ENCODE results near the gene SRP54. TPM values are rescaled to one million over a fixed set of nuclear protein-coding genes. Genes with fewer than 3 reads are reported as not detected.

SRP54 gene
- total and polyA plus RNA-seq, 2 of the 8 experiments (the other 6 are each of a cell fraction or from before 2014, with no cell fraction given), result 19.7 to 60.0 TPM

DNA sequence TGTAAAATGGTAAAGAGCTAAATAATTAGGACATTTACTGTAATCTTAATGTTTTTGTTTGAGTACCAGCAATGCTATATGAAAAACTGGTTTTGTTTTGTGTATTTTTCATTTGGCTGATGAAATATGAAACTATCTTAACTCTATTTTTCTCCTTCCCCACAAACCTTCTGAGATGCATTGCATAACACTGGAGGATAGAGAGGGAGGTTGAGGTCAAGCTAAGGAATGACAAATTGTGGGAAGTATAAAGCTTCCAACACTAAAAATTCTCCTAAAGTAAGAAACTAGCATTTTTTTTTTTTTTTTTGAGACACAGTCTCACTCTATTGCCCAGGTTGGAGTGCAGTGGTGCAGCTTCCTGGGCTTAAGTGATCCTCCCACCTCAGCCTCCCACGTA, 31.5 kb upstream of the SRP54 start:
- H3K27ac ChIP-seq (ENCODE audit: low read depth, low read length), result no peak overlapping the region
- H2BK12ac ChIP-seq (ENCODE audit: low read depth, low read length), result no peak overlapping the region
- CTCF ChIA-PET (ENCODE audit: partially characterized antibody), result interaction anchor here (0.6 to 0.7 kb wide), 2 partner anchors 363 to 1653 kb away, joined by 3 read pairs; no protein-coding TSS in a partner anchor
- H3K4ac ChIP-seq (replicated peaks; ENCODE audit: insufficient read length, low read depth, low read length), result no peak overlapping the region
- 100% methylated on average over 1 of the region's 1 CpG; no CpG with 5 or more reads in 1 of the 2 experiments for WGBS, 2 experiments (ENCODE audit: extremely low coverage in 1 of 2, insufficient coverage in 1 of 2, insufficient read length in 1 of 2, insufficient replicate concordance in 2 of 2, low coverage in 1 of 2, low lambda C conversion rate in 2 of 2, missing lambda C conversion rate in 1 of 2)
- H3K79me2 ChIP-seq (ENCODE audit: control insufficient read depth in 1 of 2, insufficient read depth in 2 of 2, low read length in 2 of 2), result no peaks in the 10 kb centered on the region
- no peaks in the 10 kb centered on the region for H3K27me3 ChIP-seq (replicated peaks in 1 of 4; ENCODE audit: control insufficient read depth in 3 of 4, extremely low read depth in 1 of 4, insufficient read depth in 3 of 4, low read length in 3 of 4)
- H2AK5ac ChIP-seq (ENCODE audit: low read depth, low read length), result no peak overlapping the region
- H2BK5ac ChIP-seq (ENCODE audit: low read depth, low read length), result no peak overlapping the region
- no peak overlapping the region for H2BK15ac ChIP-seq (ENCODE audit: low read length)
- no peaks in the 10 kb centered on the region for H3K79me1 ChIP-seq (ENCODE audit: low read depth, low read length)
- no peak overlapping the region for H2BK20ac ChIP-seq (ENCODE audit: low read length)
- no peak overlapping the region for H4K5ac ChIP-seq (ENCODE audit: insufficient read length, low read depth, low read length)
- no peak for DNase-seq (ENCODE audit: low read depth in 1 of 2, low spot score in 2 of 2)
- TF ChIP-seq MAFK (IDR thresholded peaks at IDR 0.05; ENCODE audit: low read depth, low read length), result no peak
- no peak for TF ChIP-seq TCF12 (IDR thresholded peaks at IDR 0.05; ENCODE audit: low read depth, low read length)
- no peak for TF ChIP-seq GTF2F1 (IDR thresholded peaks at IDR 0.05; ENCODE audit: borderline replicate concordance, low read depth, low read length)
- no peak for TF ChIP-seq SIX5 (IDR thresholded peaks at IDR 0.05; ENCODE audit: low read depth, low read length)
- TF ChIP-seq TBP (IDR thresholded peaks at IDR 0.05; ENCODE audit: low read depth, low read length), result no peak
- TF ChIP-seq, protein P1, sequence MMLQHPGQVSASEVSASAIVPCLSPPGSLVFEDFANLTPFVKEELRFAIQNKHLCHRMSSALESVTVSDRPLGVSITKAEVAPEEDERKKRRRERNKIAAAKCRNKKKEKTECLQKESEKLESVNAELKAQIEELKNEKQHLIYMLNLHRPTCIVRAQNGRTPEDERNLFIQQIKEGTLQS (IDR thresholded peaks at IDR 0.05; ENCODE audit: insufficient read depth, low read depth, low read length), result no peak
- TF ChIP-seq, protein P2, sequence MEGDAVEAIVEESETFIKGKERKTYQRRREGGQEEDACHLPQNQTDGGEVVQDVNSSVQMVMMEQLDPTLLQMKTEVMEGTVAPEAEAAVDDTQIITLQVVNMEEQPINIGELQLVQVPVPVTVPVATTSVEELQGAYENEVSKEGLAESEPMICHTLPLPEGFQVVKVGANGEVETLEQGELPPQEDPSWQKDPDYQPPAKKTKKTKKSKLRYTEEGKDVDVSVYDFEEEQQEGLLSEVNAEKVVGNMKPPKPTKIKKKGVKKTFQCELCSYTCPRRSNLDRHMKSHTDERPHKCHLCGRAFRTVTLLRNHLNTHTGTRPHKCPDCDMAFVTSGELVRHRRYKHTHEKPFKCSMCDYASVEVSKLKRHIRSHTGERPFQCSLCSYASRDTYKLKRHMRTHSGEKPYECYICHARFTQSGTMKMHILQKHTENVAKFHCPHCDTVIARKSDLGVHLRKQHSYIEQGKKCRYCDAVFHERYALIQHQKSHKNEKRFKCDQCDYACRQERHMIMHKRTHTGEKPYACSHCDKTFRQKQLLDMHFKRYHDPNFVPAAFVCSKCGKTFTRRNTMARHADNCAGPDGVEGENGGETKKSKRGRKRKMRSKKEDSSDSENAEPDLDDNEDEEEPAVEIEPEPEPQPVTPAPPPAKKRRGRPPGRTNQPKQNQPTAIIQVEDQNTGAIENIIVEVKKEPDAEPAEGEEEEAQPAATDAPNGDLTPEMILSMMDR (IDR thresholded peaks at IDR 0.05; ENCODE audit: control extremely low read depth in 1 of 3, insufficient read depth in 1 of 3, low read depth in 1 of 3, low read length in 3 of 3), result no peak
- no peak for TF ChIP-seq RBBP5 (IDR thresholded peaks at IDR 0.05; ENCODE audit: borderline replicate concordance, low read depth, low read length)
- no peak overlapping the region for H2BK120ac ChIP-seq (replicated peaks; ENCODE audit: low read depth, low read length)
- H4K91ac ChIP-seq (replicated peaks; ENCODE audit: insufficient read length, low read length), result no peak overlapping the region
- H3K9ac ChIP-seq (replicated peaks in 1 of 4; ENCODE audit: extremely low read depth in 1 of 4, low read depth in 3 of 4, low read length in 3 of 4), result no peak overlapping the region
- FAIRE-seq, result no peak
- no peaks in the 10 kb centered on the region for H3K4me1 ChIP-seq (replicated peaks in 1 of 4; ENCODE audit: control insufficient read depth in 3 of 4, insufficient read depth in 4 of 4, low read length in 3 of 4)
- H2AFZ ChIP-seq (ENCODE audit: low read length), result no peak overlapping the region
- no peak overlapping the region for H3K23ac ChIP-seq (ENCODE audit: insufficient read length)
- no peak overlapping the region for H3K14ac ChIP-seq (ENCODE audit: insufficient read length)
- no peak overlapping the region for H3K18ac ChIP-seq (ENCODE audit: extremely low read depth, low read length)
- no peaks in the 10 kb centered on the region for H3K9me3 ChIP-seq (ENCODE audit: insufficient read depth in 2 of 2, low read depth in 1 of 2, low read length in 1 of 2)
- H3K23me2 ChIP-seq (ENCODE audit: low read depth, low read length), result no peaks in the 10 kb centered on the region
- no peak overlapping the region for H3K56ac ChIP-seq (replicated peaks; ENCODE audit: insufficient read length, low read depth, low read length)
- H4K20me1 ChIP-seq (replicated peaks in 1 of 2; ENCODE audit: control insufficient read depth in 1 of 2, insufficient read depth in 2 of 2, low read length in 2 of 2), result no peaks in the 10 kb centered on the region
- POLR2A ChIA-PET (ENCODE audit: partially characterized antibody), result interaction anchor here (1.5 to 1.6 kb wide), 2 partner anchors 8 to 11 kb away, joined by 3 to 5 read pairs; no protein-coding TSS in a partner anchor
- H3K4me2 ChIP-seq (ENCODE audit: insufficient read depth in 1 of 2, low read depth in 2 of 2, low read length in 2 of 2), result no peak overlapping the region
- no peak overlapping the region for H3K4me3 ChIP-seq (ENCODE audit: extremely low read depth in 1 of 4, insufficient read depth in 2 of 4, low read depth in 3 of 4, low read length in 4 of 4)
- no peak overlapping the region for H4K8ac ChIP-seq (ENCODE audit: extremely low read depth, insufficient read depth, low read length)
- peaks cover 0 to 5% (median 2%) of the 10 kb centered on the region in 4 experiments; a peak in 3 of 8 replicates for H3K36me3 ChIP-seq (ENCODE audit: control insufficient read depth in 2 of 4, insufficient read depth in 4 of 4, low read length in 3 of 4)

All from H1 (cell line).